Spinal cord (tissue), 10 donors: ENCODE results near the gene ASXL1. TPM values are rescaled to one million over a fixed set of nuclear protein-coding genes. Genes with fewer than 3 reads are reported as not detected.
A peak's percentile ranks its signal among the peaks of the same experiment; 100 is the strongest.
"Not testable (repeated sequence)": the region's sequence is repeated elsewhere in the genome, so short reads cannot be mapped to it uniquely, and the experiment has no call there.

Experiments
- DNase-seq, 6 donors: peaks; one replicate each; pipeline versions ENCODE4 v3.0.0 to v3.0.0-alpha.2; 2013 to 2015; ENCODE audit warnings: low spot score in 6 of 6, low read depth in 4 of 6
- H3K27ac ChIP-seq: one replicate; pipeline ENCODE4 v1.5.1; 2013; ENCODE audit warnings: low read depth, low read length, control low read depth
- H3K27me3 ChIP-seq: one replicate; pipeline ENCODE4 v1.6.1; 2013; ENCODE audit warnings: low read length; ENCODE audit not compliant: control insufficient read depth, insufficient read depth
- H3K36me3 ChIP-seq: one replicate; pipeline ENCODE4 v1.6.1; 2013; ENCODE audit warnings: low read length; ENCODE audit not compliant: control insufficient read depth, insufficient read depth
- H3K4me1 ChIP-seq: one replicate; pipeline ENCODE4 v1.6.1; 2013; ENCODE audit warnings: low read length; ENCODE audit not compliant: control insufficient read depth, insufficient read depth
- H3K4me3 ChIP-seq: one replicate; pipeline ENCODE4 v1.5.1; 2013; ENCODE audit warnings: low read depth, low read length, control low read depth
- H3K9me3 ChIP-seq: one replicate; pipeline ENCODE4 v1.6.1; 2013; ENCODE audit warnings: low read length; ENCODE audit not compliant: control insufficient read depth, insufficient read depth
- WGBS: methylation state at CpG from one replicate; pipeline ENCODE4 v1.1.5; 2013; ENCODE audit warnings: missing lambda C conversion rate; ENCODE audit not compliant: insufficient coverage; 5-methylcytosine and 5-hydroxymethylcytosine counted together
- polyA plus RNA-seq, 2 donors: library from polyadenylated mRNA; unstranded; fragments of 120-200 nt; gene quantifications; one replicate each; pipeline ENCODE4 v1.2.1, GENCODE V29; 2013; ENCODE audit not compliant: insufficient read length in 2 of 2
- total RNA-seq, 2 donors: library from RNA; depleted of rRNA in 1 of 2; stranded (reverse); fragments of 120-200 nt in 1 of 2; fragments of >200 nt in 1 of 2; gene quantifications; one replicate each; pipeline versions ENCODE4 v1.2.3 to v1.2.4, GENCODE V29; 2013 to 2014
- donor health status: healthy.

The ASXL1 gene
- total and polyA plus RNA-seq, 4 donors: 48.7 to 58.3 (median 53.4) TPM

DNA sequence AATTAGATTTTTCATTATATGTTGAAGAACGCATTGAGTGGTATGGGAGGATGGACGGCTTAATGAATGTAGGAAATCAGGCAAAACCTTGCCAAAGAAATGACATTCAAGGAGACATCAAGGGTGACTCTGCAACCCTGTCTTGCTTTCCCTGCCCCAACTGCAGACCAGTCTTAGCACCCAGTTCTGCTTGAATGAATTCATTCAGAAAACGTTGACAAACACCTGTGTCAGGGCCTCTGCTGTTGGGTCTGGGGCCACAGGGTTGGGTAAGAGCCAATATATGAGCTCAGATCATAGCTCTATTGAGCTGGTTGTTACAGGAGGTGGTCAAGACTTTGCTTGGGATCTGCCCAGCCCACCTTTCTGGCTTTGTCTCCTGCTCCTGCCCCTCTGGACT is 7.7 kb upstream of the ASXL1 start:
- Histone ChIP-seq H3K4me1 (no peaks in the 10 kb centered on the region), H3K9me3 (no peaks in the 10 kb centered on the region), H3K27me3 (no peaks in the 10 kb centered on the region), H3K36me3 (no peaks in the 10 kb centered on the region), H3K27ac (no peak overlapping the region), H3K4me3 (no peak overlapping the region)
- WGBS: 93% methylated on average over 3 of the region's 3 CpGs
- DNase-seq: no peak

DNA sequence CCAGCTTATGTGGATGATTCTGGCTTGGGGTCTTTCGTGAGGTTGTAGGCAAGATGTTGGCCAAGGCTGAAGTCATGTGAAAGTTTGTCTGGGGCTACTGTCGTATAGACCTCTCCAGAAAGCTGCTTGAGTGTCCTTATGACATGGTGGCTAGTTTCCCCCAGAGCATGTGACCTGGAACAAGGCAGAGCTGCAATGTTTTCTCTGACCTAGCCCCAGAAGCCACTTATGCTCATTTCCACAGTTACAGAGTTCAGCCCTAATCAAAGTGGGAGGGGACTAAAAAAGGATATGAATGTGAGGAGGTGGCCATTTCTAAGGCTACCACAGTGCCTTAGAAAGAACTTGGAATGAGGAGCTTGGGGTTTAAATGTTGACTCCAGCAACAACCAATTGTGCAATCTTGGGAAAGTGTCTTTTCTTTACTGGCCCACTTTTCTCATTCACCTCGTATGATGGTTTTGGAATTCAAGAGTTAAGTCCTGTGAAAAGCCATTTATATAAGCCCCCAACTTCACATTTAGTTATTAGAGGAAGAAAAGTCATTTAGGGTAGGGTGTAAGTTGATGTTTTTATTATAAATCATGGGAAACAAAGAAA is 5.9 kb upstream of the ASXL1 start:
- Histone ChIP-seq H3K27me3 (no peaks in the 10 kb centered on the region), H3K27ac (no peak overlapping the region), H3K9me3 (no peaks in the 10 kb centered on the region), H3K4me1 (peaks cover under 1% of the 10 kb centered on the region), H3K4me3 (no peak overlapping the region), H3K36me3 (no peaks in the 10 kb centered on the region)
- WGBS: 100% methylated on average over 2 of the region's 3 CpGs
- no peak for DNase-seq

DNA sequence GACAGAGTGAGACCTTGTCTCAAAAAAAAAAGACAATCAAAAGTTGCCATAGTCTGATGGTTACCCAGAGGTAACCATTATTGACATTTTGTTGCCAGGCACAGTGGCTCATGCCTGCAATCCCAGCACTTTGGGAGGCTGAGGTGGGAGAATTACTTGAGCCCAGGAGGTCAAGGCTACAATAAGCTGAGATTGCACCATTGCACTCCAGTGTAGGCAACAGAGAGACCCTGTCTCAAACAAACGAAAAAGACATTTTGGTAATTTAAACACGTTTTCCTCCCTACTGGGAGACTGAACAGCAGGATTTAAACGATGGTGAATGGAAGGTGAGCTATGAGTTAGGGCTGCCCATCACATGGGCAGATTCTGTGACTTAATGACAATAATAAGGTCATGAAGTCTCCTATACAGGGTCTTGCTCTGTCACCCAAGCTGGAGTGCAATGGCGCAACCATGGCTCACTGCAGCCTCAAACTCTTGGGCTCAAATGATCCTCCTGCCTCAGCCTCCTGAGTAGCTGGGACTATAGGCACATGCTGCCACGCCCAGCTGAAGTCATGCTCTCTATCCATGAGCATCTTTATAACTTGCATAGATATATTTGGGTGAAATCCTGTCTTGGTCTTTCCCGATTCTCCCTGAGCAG is 4.2 kb upstream of the ASXL1 start:
- Histone ChIP-seq H3K27me3 (no peaks in the 10 kb centered on the region), H3K36me3 (no peaks in the 10 kb centered on the region), H3K9me3 (no peaks in the 10 kb centered on the region), H3K4me1 (peaks cover 7% of the 10 kb centered on the region), H3K27ac (no peak overlapping the region), H3K4me3 (no peak overlapping the region)
- WGBS: 100% methylated on average over 1 of the region's 6 CpGs
- DNase-seq: no peak

DNA sequence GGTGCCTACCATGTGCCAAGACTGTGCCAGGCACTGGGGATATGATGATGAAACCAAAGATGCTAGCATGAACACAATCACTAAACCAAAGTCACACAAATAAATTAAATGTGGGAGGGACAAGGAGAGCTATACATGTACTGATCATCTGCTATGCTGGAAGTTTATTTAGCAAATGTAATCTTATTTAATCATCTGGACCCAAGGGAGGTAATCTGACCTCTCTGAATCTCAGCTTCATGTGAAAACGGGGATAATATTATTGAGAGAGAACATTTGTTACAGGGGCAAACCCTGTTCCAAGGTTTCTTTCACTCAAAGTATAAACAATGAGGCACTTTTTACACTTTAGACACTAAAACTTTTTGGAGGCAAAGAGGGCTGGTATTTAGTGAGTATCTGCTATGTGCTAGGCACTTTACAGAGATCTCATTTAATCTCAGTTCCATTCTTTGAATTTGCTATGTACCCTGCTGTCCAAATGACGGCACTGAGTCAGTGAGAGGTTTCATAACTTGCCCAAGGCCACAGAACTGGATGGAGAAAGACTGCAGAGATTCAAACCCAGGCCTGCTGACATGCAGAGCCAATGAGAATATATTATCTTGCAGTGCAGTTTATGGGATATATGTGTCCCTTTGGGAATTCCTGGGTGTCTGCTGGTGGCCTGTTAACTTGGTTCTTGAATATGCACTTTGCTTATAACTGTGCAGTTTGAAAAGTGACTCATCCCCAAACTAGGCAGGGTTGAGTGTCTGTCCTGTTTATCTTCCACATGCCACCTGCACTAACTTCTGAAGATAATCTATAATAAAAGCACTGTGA is 3.3 kb upstream of the ASXL1 start:
- Histone ChIP-seq H3K4me1 (peaks cover 13% of the 10 kb centered on the region), H3K4me3 (no peak overlapping the region), H3K27ac (no peak overlapping the region), H3K27me3 (no peaks in the 10 kb centered on the region), H3K36me3 (no peaks in the 10 kb centered on the region), H3K9me3 (no peaks in the 10 kb centered on the region)
- no peak for DNase-seq
- no CpG with 5 or more reads among the region's 2 CpGs for WGBS

DNA sequence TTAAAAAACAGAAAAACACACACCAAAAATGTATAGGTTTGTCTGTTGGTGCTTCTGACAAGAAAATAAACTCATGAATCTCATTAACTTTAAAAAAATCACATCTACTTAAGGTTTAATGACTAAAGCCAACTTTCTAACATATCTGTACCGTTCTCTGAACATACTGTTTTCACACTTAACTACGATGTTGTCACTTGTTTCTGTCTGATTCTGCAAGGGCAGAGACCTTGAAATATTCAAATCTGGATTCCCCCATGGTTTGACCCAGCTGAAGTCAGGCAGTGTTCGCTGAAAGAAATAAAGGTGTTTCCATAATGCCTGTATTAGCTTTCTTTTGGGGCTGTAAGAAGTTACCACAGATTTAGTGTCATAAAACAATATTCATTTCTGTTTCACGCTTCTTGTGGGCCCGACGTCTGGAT is 2.7 kb upstream of the ASXL1 start:
- Histone ChIP-seq H3K4me3 (no peak overlapping the region), H3K36me3 (no peaks in the 10 kb centered on the region), H3K4me1 (peaks cover 13% of the 10 kb centered on the region), H3K9me3 (no peaks in the 10 kb centered on the region), H3K27ac (no peak overlapping the region), H3K27me3 (no peaks in the 10 kb centered on the region)
- no peak for DNase-seq
- WGBS: 81% methylated on average over 2 of the region's 6 CpGs

DNA sequence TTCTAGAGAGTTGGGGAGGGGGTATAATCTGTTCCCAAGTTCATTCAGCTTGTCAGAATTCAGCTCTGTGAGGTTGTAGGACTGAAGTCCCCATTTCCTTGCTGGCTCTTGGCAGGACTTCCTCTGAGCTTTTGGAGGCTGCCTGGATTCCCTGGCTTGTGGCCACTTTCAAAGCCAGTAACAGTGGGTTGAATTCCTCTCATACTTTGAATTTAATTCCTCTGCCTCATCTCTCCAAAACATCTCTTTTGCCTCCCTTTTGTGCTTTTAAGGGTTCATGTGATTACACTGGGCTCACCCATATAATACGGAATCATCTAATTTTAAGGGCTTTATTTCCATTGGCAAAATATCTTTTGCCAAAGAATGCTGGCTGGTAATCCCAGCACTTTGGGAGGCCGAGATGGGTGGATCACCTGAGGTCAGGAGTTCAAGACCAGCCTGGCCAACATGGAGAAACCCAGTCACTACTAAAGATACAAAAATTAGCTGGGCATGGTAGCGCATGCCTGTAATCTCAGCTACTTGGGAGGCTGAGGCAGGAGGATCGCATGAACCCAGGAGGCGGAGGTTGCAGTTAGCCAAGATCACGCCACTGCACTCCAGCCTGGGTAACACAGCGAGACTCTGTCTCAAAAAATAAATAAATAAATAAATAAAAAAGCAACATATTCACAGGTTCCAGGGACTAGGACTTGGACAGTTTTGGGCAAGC is 2.1 kb upstream of the ASXL1 start:
- H3K9me3 ChIP-seq, H3K36me3 ChIP-seq, H3K27me3 ChIP-seq, H3K4me3 ChIP-seq, DNase-seq, H3K27ac ChIP-seq: not testable (repeated sequence)
- peaks cover 17% of the 10 kb centered on the region for H3K4me1 ChIP-seq
- 86% methylated on average over 2 of the region's 7 CpGs for WGBS

DNA sequence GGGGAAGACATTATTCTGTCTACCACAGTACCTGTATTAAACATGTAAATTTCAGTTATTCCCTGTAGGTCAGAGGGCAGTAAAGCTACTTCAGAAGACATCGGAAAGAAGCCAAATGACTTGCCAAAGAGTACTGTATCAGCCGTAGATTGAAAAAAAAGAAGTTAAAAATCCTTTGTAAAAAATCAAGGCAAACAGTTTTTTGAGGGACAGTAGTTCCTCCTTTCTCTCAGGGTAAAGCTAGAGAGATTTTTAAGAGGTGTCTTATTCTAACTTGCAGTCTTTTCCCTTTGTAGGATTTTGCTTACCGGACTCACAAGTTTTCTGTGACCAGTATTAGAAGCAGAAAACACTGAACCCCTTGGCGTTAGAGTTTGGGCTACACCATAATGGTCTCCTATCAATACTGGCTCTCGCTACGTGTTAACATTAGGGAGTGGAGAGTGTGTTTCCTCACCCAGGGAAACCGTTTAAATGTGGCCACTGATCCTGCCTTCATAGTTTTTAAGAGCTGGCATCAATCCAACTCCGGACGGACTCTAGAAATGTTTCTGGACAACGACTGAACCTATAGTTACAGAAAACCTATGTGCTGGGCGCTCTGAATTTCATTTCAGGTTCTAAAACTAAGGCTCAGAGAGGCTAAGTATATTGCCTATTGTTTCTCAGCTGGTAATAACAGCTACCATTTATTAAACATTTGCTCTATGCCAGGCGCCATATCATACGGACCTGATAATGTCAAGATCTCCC is 1.3 kb upstream of the ASXL1 start:
- H3K4me3 ChIP-seq: peak overlapping the region; percentile 91
- H3K27me3 ChIP-seq: no peaks in the 10 kb centered on the region
- peak overlapping the region; percentile 93 for H3K27ac ChIP-seq
- H3K9me3 ChIP-seq: no peaks in the 10 kb centered on the region
- peaks cover 20% of the 10 kb centered on the region for H3K4me1 ChIP-seq
- WGBS: 41% methylated on average over 4 of the region's 13 CpGs
- no peaks in the 10 kb centered on the region for H3K36me3 ChIP-seq
- peak in 2 of 6 donors; percentile 19 to 41 for DNase-seq

DNA sequence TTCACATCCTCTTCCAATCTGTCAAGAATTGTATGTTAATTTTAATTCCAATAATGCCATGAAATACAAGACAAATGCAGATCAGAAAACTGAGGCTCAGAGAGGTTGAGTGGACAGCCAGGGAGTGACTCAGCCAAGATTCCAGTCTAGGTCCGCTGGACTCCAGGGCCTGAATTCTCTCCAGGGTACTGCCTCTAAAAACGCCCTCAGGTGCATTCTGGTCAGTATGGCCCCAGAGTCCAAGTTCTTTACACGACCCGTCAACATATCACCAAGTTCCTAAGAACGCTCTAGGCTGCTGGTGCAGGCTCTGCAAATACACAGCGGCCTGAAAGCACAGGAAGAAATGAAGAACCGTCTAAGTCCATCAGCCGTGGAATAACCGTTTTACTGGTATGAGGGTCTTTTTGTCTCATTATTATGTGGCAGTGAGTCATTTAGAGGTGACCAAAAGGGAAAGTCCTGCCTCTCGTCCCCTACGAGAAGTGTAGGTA is 709 bp upstream of the ASXL1 start:
- WGBS: 0% methylated on average over 7 of the region's 11 CpGs
- H3K9me3 ChIP-seq: no peaks in the 10 kb centered on the region

DNA sequence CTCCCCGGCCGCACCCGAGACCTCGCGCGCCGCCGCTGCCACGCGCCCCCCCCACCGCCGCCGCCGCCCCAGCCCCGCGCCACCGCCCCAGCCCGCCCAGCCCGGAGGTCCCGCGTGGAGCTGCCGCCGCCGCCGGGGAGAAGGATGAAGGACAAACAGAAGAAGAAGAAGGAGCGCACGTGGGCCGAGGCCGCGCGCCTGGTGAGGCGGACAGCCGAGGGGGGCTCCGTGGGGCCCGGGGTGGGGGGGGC is 426 bp downstream of the ASXL1 start:
- no peak for DNase-seq
- WGBS: 0% methylated on average over 11 of the region's 35 CpGs
- H3K4me3 ChIP-seq: peak overlapping the region; percentile 93
- no peaks in the 10 kb centered on the region for H3K27me3 ChIP-seq
- peak overlapping the region; percentile 99 for H3K27ac ChIP-seq
- peaks cover 20% of the 10 kb centered on the region for H3K4me1 ChIP-seq
- no peaks in the 10 kb centered on the region for H3K9me3 ChIP-seq
- H3K36me3 ChIP-seq: no peaks in the 10 kb centered on the region

More for the DNA sequence above, 709 bp upstream of the ASXL1 start:
- H3K27me3 ChIP-seq: no peaks in the 10 kb centered on the region
- peak overlapping the region; percentile 93 for H3K27ac ChIP-seq
- peak overlapping the region; percentile 91 for H3K4me3 ChIP-seq
- no peak for DNase-seq
- no peaks in the 10 kb centered on the region for H3K36me3 ChIP-seq
- peaks cover 20% of the 10 kb centered on the region for H3K4me1 ChIP-seq
